Measurements from ENCODE around the gene DIAPH1. TPM values are rescaled to one million over a fixed set of nuclear protein-coding genes. Genes with fewer than 3 reads are reported as not detected.

Gene DIAPH1
- total RNA-seq, 1 donor from 2014 or later, result 20.4 TPM

GRCh38 chr5:141618030-141618803 lies 583 bp downstream of the DIAPH1 start:
- Histone ChIP-seq H3K4me3 (peak overlapping the region; percentile 99), H3K4me2 (peak overlapping the region; percentile 94), H3K9me3 (ENCODE audit: low read depth) (no peaks in the 10 kb centered on the region), H3K27me3 (no peaks in the 10 kb centered on the region), H3K9ac (peak overlapping the region; percentile 73), H3K4me1 (peaks cover 35% of the 10 kb centered on the region), H3K36me3 (no peaks in the 10 kb centered on the region), H3K79me2 (ENCODE audit: low read depth) (peaks cover 53% of the 10 kb centered on the region), H2AFZ (replicated peaks) (peak overlapping the region; percentile 75), H3F3A (ENCODE audit: low read depth) (peaks cover 34% of the 10 kb centered on the region), H4K20me1 (ENCODE audit: low read depth) (peaks cover 8% of the 10 kb centered on the region), H3K27ac (peak overlapping the region; percentile 60)
- TF ChIP-seq EZH2phosphoT487 (IDR thresholded peaks at IDR 0.05), result no peak
- Mint-ChIP-seq H3K4me1 (peaks cover 30% of the 10 kb centered on the region), H3K27ac (no peak overlapping the region), H3K36me3 (peaks cover 22% of the 10 kb centered on the region), H3K4me3 (peak overlapping the region; percentile 92), H3K27me3 (ENCODE audit: insufficient read depth, low read depth) (peaks cover 5% of the 10 kb centered on the region), H3K9me3 (no peaks in the 10 kb centered on the region)
- peak; percentile 73 for DNase-seq (ENCODE audit: low spot score)

DNA sequence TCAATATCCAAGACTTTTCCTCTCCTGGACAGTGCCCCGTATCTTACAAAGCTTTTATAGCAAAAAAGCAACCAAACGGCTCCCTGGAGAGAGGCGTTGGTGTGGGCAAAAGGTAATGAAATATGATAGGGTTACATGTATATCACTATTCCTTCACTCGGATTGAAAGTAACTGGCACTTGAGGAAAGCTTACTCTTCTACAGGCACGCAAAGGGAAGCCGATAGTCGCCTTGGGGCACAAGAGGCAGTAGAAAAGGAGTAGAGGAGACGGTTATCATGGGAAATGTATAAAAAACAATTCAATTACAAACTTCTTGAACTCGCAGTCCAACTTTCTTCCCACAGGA lies 1.1 kb downstream of the DIAPH1 start:
- H3K9ac ChIP-seq, result peak overlapping the region; percentile 73
- peak; percentile 18 for DNase-seq (ENCODE audit: low spot score)
- peaks cover 36% of the 10 kb centered on the region for H3F3A ChIP-seq (ENCODE audit: low read depth)
- H3K9me3 ChIP-seq (ENCODE audit: low read depth), result no peaks in the 10 kb centered on the region
- Mint-ChIP-seq H3K27me3 (ENCODE audit: insufficient read depth, low read depth) (peaks cover 5% of the 10 kb centered on the region), H3K36me3 (peaks cover 19% of the 10 kb centered on the region), H3K27ac (no peak overlapping the region), H3K4me3 (peak overlapping the region; percentile 92), H3K4me1 (peaks cover 32% of the 10 kb centered on the region), H3K9me3 (no peaks in the 10 kb centered on the region)
- TF ChIP-seq EZH2 (IDR thresholded peaks at IDR 0.05) (no peak), CTCF (IDR thresholded peaks at IDR 0.05) (no peak), EZH2phosphoT487 (IDR thresholded peaks at IDR 0.05) (no peak)
- H3K4me2 ChIP-seq, result peak overlapping the region; percentile 94
- no peak overlapping the region for H3K27ac ChIP-seq
- H4K20me1 ChIP-seq (ENCODE audit: low read depth), result peaks cover 9% of the 10 kb centered on the region
- H2AFZ ChIP-seq (replicated peaks), result no peak overlapping the region
- H3K36me3 ChIP-seq, result no peaks in the 10 kb centered on the region
- H3K79me2 ChIP-seq (ENCODE audit: low read depth), result peaks cover 59% of the 10 kb centered on the region
- peaks cover 40% of the 10 kb centered on the region for H3K4me1 ChIP-seq
- no peaks in the 10 kb centered on the region for H3K27me3 ChIP-seq
- H3K4me3 ChIP-seq, result peak overlapping the region; percentile 99

DNA sequence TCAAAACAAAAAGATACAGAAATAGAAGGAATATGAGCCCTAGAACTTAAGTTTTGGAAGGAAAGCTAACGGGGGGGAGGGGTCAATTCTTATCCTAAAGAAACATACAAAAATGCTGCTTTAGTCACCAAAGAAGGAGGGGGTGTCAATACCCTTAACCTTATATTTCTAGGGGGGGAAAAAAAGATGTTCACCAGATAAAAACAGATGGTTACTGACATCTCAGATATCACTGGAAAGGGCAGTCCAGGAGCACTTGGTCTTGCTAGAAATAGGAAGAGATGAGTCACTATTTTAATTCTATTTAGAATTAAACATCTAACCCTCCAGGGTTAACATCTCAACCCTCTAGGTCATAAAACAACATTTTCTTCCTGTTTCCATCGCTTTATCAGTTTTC lies 1.7 kb downstream of the DIAPH1 start:
- Histone ChIP-seq H3K79me2 (ENCODE audit: low read depth) (peaks cover 64% of the 10 kb centered on the region), H3K9ac (no peak overlapping the region), H3K4me2 (peak overlapping the region; percentile 94), H2AFZ (replicated peaks) (no peak overlapping the region), H3K9me3 (ENCODE audit: low read depth) (no peaks in the 10 kb centered on the region), H4K20me1 (ENCODE audit: low read depth) (peaks cover 9% of the 10 kb centered on the region), H3K4me3 (peak overlapping the region; percentile 99), H3K4me1 (peaks cover 40% of the 10 kb centered on the region), H3K36me3 (no peaks in the 10 kb centered on the region), H3F3A (ENCODE audit: low read depth) (peaks cover 37% of the 10 kb centered on the region), H3K27me3 (no peaks in the 10 kb centered on the region), H3K27ac (no peak overlapping the region)
- no peak for DNase-seq (ENCODE audit: low spot score)
- H3K27me3 Mint-ChIP-seq (ENCODE audit: insufficient read depth, low read depth), result peaks cover 5% of the 10 kb centered on the region
- H3K9me3 Mint-ChIP-seq, result no peaks in the 10 kb centered on the region
- peaks cover 19% of the 10 kb centered on the region for H3K36me3 Mint-ChIP-seq
- TF ChIP-seq CTCF (IDR thresholded peaks at IDR 0.05), result no peak
- no peak for TF ChIP-seq EZH2phosphoT487 (IDR thresholded peaks at IDR 0.05)
- no peak for TF ChIP-seq EZH2 (IDR thresholded peaks at IDR 0.05)
- no peak overlapping the region for H3K27ac Mint-ChIP-seq
- H3K4me3 Mint-ChIP-seq, result peak overlapping the region; percentile 92
- peaks cover 32% of the 10 kb centered on the region for H3K4me1 Mint-ChIP-seq

Measured in neural progenitor cell (in vitro differentiated cells).